ENCODE measurements around the gene GRIN3B. TPM values are rescaled to one million over a fixed set of nuclear protein-coding genes. Genes with fewer than 3 reads are reported as not detected.

GRIN3B gene
- total RNA-seq, 2 donors from 2014 or later, result 2.0 TPM

DNA sequence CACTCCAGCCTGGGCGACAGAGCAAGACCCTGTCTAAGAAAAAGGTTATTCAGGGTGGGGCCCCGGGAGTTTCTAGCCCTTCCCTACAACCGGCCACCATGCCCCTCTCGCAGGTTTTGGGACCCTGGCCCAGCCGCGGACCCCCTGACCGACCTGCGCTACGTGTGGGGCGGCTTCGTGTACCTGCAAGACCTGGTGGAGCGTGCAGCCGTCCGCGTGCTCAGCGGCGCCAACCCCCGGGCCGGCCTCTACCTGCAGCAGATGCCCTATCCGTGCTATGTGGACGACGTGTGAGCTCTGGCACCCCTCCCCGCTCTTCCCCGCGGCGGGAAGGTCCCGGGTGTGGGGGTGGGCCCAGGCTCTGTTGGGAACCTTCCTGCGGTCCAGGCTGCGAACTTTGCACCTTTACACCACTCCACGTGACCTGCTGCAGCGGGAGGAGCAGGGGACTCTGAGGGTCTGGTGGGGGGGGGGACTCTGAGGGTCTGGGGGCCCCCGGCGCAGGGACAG is 46.0 kb downstream of the GRIN3B start:
- Histone ChIP-seq H3K9me3 (ENCODE audit: control insufficient read depth, low read length) (no peaks in the 10 kb centered on the region), H3K4me1 (ENCODE audit: control insufficient read depth, insufficient read depth, low read length) (no peaks in the 10 kb centered on the region), H3K36me3 (ENCODE audit: control insufficient read depth, insufficient read depth, low read length) (peaks cover 22% of the 10 kb centered on the region), H3K27me3 (ENCODE audit: control insufficient read depth, insufficient read depth, low read length, poor library complexity, severe bottlenecking) (no peaks in the 10 kb centered on the region), H3K4me3 (ENCODE audit: low read length) (no peak overlapping the region), H3K9ac (ENCODE audit: extremely low read depth, low read length, poor library complexity, severe bottlenecking) (no peak overlapping the region), H3K27ac (ENCODE audit: low read depth, low read length) (no peak overlapping the region)
- WGBS, 2 experiments (ENCODE audit: insufficient coverage in 1 of 2, insufficient read length in 1 of 2), result 90 to 95% methylated on average over 17 to 33 of the region's 33 CpGs
- peaks cover 1% of the 10 kb centered on the region for H3K4me1 Mint-ChIP-seq
- H3K36me3 Mint-ChIP-seq (ENCODE audit: low read depth), result peaks cover 18% of the 10 kb centered on the region
- TF ChIP-seq, protein P1, sequence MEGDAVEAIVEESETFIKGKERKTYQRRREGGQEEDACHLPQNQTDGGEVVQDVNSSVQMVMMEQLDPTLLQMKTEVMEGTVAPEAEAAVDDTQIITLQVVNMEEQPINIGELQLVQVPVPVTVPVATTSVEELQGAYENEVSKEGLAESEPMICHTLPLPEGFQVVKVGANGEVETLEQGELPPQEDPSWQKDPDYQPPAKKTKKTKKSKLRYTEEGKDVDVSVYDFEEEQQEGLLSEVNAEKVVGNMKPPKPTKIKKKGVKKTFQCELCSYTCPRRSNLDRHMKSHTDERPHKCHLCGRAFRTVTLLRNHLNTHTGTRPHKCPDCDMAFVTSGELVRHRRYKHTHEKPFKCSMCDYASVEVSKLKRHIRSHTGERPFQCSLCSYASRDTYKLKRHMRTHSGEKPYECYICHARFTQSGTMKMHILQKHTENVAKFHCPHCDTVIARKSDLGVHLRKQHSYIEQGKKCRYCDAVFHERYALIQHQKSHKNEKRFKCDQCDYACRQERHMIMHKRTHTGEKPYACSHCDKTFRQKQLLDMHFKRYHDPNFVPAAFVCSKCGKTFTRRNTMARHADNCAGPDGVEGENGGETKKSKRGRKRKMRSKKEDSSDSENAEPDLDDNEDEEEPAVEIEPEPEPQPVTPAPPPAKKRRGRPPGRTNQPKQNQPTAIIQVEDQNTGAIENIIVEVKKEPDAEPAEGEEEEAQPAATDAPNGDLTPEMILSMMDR (conservative IDR thresholded peaks at IDR 0.05), result no peak
- DNase-seq, result no peak
- no peaks in the 10 kb centered on the region for H3K9me3 Mint-ChIP-seq
- no peak overlapping the region for H3K4me3 Mint-ChIP-seq
- H3K27ac Mint-ChIP-seq, result no peak overlapping the region
- H3K27me3 Mint-ChIP-seq (ENCODE audit: insufficient read depth), result no peaks in the 10 kb centered on the region

DNA sequence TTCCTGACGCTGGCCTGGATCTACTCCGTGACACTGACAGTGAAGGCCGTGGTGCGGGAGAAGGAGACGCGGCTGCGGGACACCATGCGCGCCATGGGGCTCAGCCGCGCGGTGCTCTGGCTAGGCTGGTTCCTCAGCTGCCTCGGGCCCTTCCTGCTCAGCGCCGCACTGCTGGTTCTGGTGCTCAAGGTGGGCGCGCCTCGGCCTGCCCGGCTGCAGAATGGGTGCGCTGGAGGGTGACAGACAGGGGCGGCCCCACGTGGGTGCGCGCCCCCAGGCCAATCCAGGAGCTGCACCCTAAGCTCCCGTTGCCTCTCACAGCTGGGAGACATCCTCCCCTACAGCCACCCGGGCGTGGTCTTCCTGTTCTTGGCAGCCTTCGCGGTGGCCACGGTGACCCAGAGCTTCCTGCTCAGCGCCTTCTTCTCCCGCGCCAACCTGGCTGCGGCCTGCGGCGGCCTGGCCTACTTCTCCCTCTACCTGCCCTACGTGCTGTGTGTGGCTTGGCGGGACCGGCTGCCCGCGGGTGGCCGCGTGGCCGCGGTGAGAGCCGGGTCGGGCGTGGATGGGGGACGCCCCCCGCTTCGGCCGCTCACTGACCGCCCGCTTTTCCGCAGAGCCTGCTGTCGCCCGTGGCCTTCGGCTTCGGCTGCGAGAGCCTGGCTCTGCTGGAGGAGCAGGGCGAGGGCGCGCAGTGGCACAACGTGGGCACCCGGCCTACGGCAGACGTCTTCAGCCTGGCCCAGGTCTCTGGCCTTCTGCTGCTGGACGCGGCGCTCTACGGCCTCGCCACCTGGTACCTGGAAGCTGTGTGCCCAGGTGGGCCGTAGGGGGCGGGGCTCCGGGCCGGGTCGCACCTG is 46.8 kb downstream of the GRIN3B start:
- Mint-ChIP-seq H3K9me3 (no peaks in the 10 kb centered on the region), H3K36me3 (ENCODE audit: low read depth) (peaks cover 21% of the 10 kb centered on the region), H3K27ac (no peak overlapping the region), H3K27me3 (ENCODE audit: insufficient read depth) (no peaks in the 10 kb centered on the region), H3K4me1 (no peaks in the 10 kb centered on the region), H3K4me3 (no peak overlapping the region)
- H3K4me3 ChIP-seq (ENCODE audit: low read length), result no peak overlapping the region
- no peaks in the 10 kb centered on the region for H3K4me1 ChIP-seq (ENCODE audit: control insufficient read depth, insufficient read depth, low read length)
- no peak overlapping the region for H3K27ac ChIP-seq (ENCODE audit: low read depth, low read length)
- no peak for DNase-seq
- no peak overlapping the region for H3K9ac ChIP-seq (ENCODE audit: extremely low read depth, low read length, poor library complexity, severe bottlenecking)
- WGBS, 2 experiments (ENCODE audit: insufficient coverage in 1 of 2, insufficient read length in 1 of 2), result 96% methylated on average over 51 to 77 of the region's 77 CpGs
- peaks cover 19% of the 10 kb centered on the region for H3K36me3 ChIP-seq (ENCODE audit: control insufficient read depth, insufficient read depth, low read length)
- no peaks in the 10 kb centered on the region for H3K9me3 ChIP-seq (ENCODE audit: control insufficient read depth, low read length)
- TF ChIP-seq, protein P1 (conservative IDR thresholded peaks at IDR 0.05), result no peak
- H3K27me3 ChIP-seq (ENCODE audit: control insufficient read depth, insufficient read depth, low read length, poor library complexity, severe bottlenecking), result no peaks in the 10 kb centered on the region

DNA sequence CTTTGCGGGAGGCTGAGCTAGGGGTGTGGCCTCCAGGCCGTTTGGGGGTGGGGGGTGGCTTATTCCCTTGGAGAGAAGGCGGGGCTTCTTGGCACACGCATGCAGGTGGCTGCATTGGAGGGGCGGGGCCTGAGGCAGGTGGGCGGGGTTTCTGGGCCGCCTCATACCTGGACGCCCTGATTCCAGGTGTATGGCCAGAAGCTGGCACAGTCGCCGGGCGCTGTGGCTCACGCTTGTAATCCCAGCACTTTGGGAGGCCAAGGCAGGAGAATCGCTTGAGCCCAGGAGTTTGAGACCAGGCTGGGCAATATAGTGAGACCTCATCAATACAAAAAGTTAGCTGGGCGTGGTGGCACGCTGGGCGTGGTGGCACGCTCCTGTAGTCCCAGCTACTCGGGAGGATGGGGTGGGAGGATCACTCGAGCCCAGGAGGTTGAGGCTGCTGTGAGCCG is 47.5 kb downstream of the GRIN3B start:
- TF ChIP-seq, protein P1 (conservative IDR thresholded peaks at IDR 0.05), result no peak
- Mint-ChIP-seq H3K27ac (no peak overlapping the region), H3K36me3 (ENCODE audit: low read depth) (peaks cover 19% of the 10 kb centered on the region), H3K27me3 (ENCODE audit: insufficient read depth) (no peaks in the 10 kb centered on the region), H3K4me1 (no peaks in the 10 kb centered on the region), H3K4me3 (no peak overlapping the region), H3K9me3 (no peaks in the 10 kb centered on the region)
- peak; percentile 71 for DNase-seq
- Histone ChIP-seq H3K4me3 (ENCODE audit: low read length) (no peak overlapping the region), H3K9me3 (ENCODE audit: control insufficient read depth, low read length) (no peaks in the 10 kb centered on the region), H3K27me3 (ENCODE audit: control insufficient read depth, insufficient read depth, low read length, poor library complexity, severe bottlenecking) (no peaks in the 10 kb centered on the region), H3K4me1 (ENCODE audit: control insufficient read depth, insufficient read depth, low read length) (no peaks in the 10 kb centered on the region), H3K27ac (ENCODE audit: low read depth, low read length) (no peak overlapping the region), H3K9ac (ENCODE audit: extremely low read depth, low read length, poor library complexity, severe bottlenecking) (no peak overlapping the region), H3K36me3 (ENCODE audit: control insufficient read depth, insufficient read depth, low read length) (peaks cover 12% of the 10 kb centered on the region)
- WGBS, 2 experiments (ENCODE audit: insufficient coverage in 1 of 2, insufficient read length in 1 of 2), result 88 to 94% methylated on average over 14 to 20 of the region's 20 CpGs

All from endodermal cell (in vitro differentiated cells).